Globus pallidus (tissue), 1 donor: ENCODE measurements around the gene NPAS2.

Experiments used
- DNase-seq: peaks from one replicate; pipeline ENCODE4 v3.0.0-alpha.2; 2015; ENCODE audit warnings: low spot score

The NPAS2 gene

DNA sequence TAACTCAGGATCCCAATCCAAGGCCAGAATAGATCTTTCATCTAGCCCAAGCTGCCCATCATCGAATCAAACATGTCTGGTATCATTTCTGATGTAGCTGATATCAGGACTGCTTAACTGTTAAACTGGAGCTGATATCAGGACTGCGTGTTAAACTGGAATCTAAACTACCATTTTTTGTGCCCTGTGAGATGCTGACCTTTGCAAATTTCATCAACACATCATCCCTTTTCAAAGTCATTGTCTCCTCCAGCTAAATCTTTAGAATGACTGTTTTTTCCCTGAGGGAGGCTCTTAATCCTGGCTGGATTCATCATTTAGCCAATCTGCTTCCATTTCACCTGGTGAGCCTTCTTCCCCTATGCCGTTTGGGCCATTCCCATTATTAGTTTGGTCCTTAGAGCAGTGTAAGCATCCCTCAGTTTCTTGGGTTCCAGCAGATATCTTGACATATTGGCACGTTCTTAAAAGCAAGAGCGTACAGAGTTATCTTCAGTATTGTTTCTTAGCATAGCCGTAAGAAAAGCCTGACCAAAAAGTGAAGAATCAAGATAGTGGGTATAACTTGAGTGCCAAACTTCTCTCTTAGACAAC is 194.4 kb downstream of the NPAS2 start:
- no peak for DNase-seq

DNA sequence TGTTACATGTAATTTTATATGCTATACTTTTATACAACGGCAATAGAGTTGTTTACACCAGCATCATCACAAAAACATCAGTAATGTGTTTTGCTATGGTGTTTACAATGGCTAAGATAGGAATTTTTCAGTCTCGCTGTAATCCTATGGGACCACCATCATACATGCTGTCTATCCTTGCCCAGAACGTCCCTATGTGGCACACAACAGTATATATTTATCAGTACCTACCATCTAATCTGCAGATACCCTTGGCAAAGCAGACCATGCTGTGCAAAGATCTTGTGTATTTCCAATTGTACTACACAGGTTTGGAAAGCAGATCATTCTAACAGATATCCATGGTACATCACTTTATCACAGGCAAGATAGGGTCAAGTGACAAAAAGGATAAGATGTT is 197.4 kb downstream of the NPAS2 start:
- no peak for DNase-seq

DNA sequence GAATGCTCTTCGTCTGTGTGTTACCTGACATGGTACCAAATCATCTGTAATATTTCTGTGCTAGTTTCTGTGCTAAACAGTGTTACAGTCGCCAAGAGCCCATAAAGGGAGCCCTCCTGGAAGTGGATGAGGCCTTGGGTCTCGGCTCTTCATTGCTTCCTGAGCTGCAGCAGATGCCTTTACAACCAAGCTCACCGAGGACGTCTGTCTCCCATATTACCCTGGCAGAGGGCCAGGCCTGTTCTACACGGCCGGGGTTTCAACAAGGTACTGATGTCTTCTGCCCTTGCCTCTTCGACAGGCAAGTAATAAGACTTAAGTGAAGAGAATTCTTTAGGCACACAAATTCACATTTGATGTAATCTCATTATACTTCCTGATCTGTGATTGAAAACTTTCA is 199.0 kb downstream of the NPAS2 start:
- DNase-seq, result no peak

DNA sequence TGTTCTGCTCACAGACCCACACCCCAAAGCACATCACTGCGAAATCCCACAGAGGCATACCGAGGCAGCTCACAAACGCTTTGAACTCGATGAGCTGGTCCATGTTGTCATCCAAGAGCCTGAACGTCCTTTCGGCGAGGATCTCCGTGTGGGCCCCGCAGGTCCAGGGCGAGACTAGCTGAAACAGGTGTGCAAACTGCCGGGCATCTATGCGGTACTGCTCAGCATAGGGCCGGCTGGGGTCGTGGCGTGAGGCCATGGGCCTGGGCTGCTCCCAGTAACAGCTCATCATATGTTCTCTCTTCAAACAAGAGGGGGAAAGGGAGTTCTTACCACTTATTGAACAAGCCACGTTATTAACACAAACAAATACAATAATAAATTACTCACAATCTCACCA is 202.3 kb downstream of the NPAS2 start:
- no peak for DNase-seq

DNA sequence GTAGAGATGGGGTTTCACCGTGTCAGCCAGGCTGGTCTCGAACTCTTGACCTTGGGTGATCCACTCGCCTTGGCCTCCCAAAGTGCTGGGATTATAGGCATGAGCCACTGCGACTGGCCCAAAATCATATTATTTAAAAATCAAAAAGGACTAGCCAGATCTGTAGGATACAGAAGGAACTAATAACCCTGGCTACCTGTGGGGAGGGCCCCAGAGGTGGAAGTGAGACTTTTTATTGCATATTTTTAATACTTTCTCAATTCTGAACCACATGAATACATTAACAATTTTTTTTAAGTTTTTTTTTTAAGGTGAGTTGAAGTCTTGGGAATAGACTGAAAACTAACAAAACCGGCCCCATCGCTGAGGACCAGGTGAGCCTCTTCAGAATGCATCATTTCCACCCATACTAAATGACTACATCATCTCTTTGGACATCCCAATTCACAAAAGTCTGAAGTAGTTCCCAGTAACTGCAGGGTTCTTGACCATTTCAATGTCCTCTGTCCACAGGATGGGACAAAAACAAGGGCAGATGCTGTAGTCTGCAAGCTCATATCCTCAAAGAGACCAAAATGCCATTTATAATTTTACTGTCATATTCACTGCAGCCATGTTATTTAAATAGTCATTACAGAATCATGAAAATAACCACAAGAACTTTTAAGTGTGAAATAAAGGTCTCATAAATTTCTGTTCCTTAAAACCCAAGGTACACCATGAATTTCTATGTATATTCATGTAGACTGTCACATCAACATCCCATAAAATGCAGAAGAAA is 203.6 kb downstream of the NPAS2 start:
- DNase-seq, result no peak

DNA sequence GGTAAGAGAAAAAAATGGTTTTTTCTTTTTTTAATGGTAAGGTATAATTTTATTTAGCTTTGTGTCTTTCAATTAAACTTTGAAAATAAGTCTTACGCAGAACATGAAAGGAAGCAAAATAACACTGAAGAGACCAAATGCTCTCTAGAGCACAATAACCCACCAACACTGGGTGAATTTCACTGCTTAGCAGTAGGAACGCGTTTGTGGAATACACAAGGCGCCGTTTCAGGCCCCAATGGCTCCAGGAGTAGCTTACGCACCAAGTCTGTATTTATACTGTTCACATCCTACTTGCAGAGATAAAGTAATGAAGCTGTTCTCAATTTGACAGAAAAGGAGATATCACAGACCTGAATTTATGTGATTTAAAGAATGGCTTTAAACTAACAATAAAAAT is 205.6 kb downstream of the NPAS2 start:
- no peak for DNase-seq

DNA sequence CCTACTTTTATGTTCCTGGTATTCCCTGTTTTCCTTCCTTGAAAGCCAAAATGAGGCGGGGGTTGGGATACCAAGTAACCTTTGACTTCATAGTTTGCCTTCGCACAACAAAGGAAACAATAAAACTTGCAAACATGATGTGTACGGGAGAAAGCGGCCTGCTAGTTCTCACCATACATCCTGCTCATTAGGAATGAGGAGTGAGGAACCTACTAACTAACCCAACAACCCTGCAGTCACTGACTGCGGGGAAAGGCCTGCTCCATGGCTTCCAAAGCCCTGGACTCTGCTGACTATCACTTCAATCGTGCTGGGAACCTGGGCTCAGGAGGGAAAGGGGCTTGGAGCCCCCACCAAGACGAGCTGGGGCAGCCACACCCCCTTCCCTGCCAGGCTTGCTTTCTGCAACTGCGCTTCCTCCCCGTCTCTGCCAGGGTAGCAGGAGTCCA is 206.3 kb downstream of the NPAS2 start:
- DNase-seq, result no peak

DNA sequence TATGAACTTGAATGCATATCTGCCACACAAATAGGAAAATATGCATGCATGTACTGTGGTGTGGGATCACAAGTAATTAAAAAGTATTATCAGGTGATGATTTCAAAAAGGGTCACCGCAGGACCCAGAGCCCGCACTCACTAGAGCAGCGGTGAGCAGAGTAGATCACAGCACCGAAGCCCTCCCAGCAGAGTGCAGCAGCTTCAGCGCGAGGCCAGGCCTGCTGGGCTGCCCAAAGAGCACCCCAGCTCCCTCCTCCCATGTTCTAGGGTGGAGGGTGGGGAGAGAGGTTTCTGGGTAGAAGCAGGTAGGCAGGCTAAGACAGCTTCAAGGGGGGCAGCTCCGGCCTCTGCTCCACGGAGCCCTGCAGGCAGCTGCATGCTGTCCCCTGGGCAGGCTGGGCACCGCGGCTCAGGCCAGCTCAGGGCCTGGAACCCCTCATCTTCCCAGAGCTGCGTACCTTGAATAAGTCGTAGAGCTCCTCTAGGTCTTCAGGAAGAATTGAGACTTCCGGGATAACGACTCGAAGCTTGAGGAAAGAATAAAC is 207.1 kb downstream of the NPAS2 start:
- DNase-seq, result no peak

DNA sequence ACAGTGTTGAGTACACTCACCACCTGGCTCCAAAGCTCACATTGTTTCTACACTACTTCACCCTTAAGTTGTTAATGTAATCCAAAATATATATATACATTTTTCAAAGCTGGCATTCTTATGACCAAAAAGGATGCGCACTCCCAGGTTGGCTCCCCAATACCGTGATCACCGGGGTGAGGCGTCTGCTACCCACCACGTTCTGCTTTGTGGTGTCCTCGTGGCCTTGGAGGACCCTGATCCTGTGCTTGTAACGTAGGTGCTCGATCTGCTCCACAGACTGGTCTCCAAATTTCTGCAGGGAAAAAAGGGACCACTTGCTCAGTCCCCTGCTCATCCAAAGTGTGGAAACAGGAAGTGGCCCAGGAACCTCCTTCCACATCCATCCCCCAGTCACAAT is 207.9 kb downstream of the NPAS2 start:
- DNase-seq, result no peak

DNA sequence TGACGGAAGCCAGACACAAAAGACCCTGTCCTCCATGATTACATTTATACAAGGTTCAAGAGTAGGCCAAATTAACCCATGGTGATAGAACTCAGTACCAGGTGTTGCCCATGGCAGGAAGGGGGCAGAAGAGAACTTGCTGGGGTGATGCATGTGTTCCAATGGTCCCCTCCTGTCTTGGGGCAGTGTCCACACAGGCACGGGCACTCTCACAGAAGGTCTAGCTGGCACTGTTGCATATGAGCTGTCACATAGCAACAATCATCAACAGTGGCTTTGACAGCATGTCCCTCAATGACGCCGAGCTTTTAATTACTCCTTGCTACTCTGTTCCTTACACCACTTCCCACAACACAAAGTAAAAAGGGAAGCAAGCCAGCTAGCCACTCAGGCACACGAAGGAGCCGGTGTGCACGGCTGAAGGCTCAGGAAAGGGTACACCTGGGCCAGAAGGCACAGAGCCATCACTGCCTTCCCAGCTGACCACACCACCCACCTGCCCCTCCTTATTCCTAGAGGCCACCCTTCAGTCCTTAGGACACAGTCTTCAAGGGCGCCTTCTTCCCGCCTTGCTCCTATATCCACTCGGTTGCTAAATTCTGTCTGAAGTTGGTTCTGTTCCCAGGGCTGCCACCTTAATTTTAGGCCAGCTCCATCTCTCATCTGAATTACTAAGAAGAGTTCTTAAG is 211.1 kb downstream of the NPAS2 start:
- DNase-seq, result no peak

DNA sequence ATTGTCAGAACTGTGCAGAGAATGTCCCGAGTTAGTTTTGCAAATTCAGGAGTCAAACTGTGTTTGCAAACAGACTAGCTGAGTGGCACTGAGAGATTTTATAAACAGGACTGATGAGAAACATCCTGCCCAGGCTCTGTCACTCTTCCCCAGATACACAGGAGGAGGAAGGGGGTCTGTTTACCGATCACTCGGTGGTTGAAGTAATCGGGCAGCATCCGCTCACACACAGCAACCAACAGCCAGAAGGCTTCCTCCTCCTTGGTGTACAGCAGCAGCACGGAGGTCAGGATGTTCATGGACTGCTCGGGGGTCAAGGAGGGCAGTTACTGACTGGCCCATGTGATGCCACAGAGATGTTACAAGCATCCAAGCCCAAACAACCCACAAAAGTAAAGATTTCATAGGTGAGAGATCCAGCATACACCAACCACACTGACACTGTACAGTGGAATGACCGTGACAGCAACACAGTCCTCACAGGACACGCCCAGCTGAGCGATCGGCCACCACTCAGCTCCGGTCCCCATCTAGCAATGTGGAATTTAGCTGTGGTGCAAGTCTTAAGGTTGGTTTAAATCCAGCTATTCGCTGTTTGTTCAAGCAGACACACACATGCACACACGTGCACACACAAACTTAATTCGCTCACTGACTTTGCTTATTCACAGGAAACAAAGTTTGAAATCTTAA is 212.3 kb downstream of the NPAS2 start:
- DNase-seq, result no peak

DNA sequence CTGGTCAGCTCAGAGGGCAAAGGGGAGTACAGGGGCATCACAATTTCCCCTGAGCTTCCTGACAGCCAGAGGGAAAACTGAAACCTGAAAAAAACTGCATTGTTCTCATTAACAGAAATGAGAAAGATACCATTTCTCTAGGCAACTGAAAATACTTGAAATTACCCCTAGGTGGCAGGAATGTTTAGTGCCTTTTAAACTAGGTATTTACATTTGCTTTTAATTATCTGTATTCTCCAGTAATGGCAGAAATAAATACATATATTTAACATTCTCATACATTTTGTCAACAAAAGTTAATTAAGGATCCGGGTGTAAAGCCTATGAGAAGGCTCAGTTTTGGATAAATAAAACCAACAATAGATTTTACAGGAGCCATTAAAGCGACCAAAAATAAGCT is 216.6 kb downstream of the NPAS2 start:
- DNase-seq, result no peak

DNA sequence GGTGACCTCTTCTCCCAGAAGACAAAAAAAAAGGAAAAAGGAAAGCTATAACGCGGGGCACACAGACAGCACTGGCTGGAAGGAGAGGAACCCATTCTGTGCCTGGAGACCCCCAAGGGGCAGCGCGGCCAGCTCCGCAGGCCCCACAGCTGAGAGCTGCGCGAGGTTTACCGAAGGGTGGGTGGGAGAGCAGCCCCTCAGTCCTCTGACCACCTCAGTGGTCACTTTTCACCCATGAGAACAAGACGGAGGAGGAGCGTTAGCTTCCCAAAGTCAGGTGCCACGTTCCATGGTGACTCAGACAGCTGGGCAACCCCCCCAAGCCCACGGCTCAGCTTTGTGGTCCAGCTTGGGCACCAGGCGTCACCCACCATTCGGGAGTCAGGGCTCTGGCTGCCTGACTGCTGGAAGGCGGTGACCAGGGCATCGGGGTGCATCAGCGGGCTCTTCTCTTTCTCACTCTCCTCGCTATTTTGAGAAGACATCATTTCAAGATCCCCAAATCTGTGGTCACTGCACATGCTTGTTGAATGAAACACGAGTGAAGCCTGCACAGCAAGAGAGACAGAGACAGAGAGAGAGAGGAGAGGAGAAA is 217.3 kb downstream of the NPAS2 start:
- no peak for DNase-seq

DNA sequence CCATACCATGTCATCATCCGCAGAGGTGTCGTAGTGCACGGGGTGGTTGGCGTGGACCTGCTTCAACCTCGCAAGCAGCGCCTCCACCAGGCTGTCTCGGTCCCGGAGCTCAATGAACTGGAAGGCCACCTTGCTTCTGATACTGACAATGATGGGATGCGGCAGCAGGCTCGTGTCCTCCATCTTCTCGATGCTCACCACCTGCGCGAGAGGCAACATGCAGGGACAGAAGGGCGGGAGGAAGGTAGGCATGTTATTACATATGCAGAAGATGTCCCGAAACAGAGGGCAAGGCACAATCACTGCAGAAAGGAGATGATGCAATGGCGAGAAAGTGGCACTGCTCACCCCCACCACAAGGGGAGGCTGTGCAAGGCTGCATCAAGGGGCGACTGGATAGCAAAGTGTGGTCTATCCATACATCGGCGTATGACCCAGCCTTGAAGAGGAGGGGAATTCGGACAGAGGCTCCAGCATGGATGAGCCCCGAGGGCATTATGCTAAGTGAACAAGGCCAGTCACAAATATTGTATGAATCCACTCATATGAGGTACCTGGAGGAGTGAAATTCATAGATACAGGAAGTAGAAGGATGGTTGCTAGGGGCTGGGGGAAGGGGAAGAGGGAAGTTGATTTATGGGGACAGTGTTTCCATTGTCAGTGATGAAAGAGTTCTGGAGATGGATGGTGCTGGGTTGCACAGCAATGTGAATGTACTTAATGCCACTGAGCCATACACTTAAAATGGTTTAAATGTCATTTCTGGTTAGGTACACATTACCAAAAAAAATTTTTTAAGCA is 218.7 kb downstream of the NPAS2 start:
- no peak for DNase-seq

DNA sequence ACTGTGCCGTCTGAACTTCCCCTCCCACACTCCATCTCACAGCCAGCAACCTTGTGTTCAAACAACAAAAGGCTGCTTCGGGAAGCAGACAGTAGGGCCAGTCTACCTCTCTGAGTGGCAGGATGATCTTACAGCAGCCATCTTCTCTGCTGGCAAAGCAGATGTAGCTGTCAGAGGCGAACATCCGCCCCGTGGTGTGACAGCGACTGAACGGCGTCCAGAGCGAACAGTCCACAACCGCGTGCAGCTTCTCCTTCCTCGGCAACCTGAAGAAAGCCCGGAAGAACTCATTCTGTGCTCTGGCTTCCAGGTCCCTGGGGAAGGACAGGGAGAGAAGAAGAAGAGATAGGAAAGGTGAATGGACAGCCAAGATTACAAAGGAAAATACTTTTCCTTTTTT is 220.1 kb downstream of the NPAS2 start:
- DNase-seq, result no peak

DNA sequence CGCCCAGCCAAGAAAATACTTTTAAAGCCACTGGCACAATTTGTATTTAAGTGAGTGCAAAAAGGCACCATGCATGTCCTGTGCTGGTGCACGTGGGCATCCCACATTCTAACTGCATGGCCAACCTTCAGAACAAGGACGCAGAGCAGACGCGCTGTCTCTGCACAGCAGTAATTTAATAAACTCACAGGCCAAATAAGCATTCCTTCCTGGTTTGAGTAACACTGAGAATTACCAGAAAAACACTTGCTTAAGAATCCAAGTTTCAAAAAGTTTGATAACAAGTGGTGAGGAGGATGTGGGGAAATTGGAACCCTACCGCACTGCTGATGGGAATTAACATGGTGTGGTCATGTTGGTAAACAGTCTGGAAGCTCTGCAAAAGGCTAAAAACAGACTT is 220.8 kb downstream of the NPAS2 start:
- no peak for DNase-seq

DNA sequence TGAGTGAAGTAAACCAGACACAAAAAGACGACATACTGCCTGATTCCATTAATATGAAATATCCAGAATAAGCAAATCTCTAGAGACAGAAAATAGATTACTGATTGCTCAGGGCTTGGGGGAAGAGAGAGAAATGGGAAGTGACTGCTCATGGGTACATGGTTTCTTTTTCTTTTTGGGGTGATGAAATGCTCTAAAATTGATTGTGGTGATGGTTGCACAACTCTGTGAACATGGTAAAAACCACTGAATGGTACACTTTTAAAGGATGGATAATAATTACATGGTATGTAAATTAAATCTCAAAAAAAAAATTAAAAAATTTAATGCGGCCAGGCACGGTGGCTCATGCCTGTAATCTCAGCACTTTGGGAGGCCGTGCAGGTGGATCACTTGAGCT is 221.5 kb downstream of the NPAS2 start:
- DNase-seq, result no peak

DNA sequence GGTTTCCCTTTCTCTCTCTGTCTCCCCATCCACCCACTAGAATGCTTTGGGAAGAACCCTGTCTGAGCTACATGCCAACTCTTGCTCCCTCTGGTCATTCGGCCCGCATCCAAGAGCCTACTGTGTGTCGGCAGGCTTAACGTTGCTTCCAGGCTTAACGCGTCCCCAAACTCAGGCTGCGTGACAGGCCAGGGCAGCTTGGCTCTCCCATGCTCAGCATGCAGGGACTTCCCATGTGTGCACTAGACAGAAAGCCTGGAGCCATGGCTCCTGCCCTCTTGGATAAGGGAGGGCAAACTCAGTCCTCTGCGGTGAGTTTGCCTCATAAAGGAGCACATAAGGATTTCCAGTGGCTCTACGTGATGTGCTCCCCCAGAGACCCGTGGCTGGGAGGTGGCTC is 225.4 kb downstream of the NPAS2 start:
- DNase-seq, result no peak
